Testis (tissue), 3 donors: ENCODE results near the gene BAZ1A. TPM values are rescaled to one million over a fixed set of nuclear protein-coding genes. Genes with fewer than 3 reads are reported as not detected.

Experiments
- DNase-seq: peaks from one replicate; pipeline ENCODE4 v3.0.0-alpha.2; 2019
- H3K27ac ChIP-seq, 2 donors: fragments of 200-600 bp; sonication (generic); one replicate each; pipeline ENCODE4 v1.5.1; 2019
- H3K27me3 ChIP-seq: fragments of 200-600 bp; sonication (generic); one replicate; pipeline ENCODE4 v1.5.1; 2019
- H3K36me3 ChIP-seq: fragments of 200-600 bp; sonication (generic); one replicate; pipeline ENCODE4 v1.5.1; 2017; ENCODE audit warnings: low read depth; ENCODE audit errors: missing control alignments
- H3K4me1 ChIP-seq: fragments of 200-600 bp; sonication (generic); one replicate; pipeline ENCODE4 v1.5.1; 2019
- H3K4me3 ChIP-seq, 2 donors: fragments of 200-600 bp; sonication (generic); one replicate each; pipeline ENCODE4 v1.5.1; 2017 to 2019
- H3K9me3 ChIP-seq: fragments of 200-600 bp; sonication (generic); one replicate; pipeline ENCODE4 v1.5.1; 2017
- CTCF ChIP-seq, 3 experiments: fragments of 450-650 bp in 2 of 3; fragments of 200-600 bp in 1 of 3; sonication (generic) in 1 of 3; IDR thresholded peaks; one replicate each; pipeline ENCODE4 v1.5.1; 2016 to 2019; ENCODE audit warnings: antibody characterized with exemption in 3 of 3, mild to moderate bottlenecking in 2 of 3, moderate library complexity in 1 of 3
- POLR2A ChIP-seq: fragments of 450-650 bp; IDR thresholded peaks from one replicate; pipeline ENCODE4 v1.6.1; 2017; ENCODE audit warnings: antibody characterized with exemption, mild to moderate bottlenecking, moderate library complexity
- WGBS, 2 donors: methylation state at CpG; one replicate each; pipeline ENCODE4 v1.1.5; 2018; 5-methylcytosine and 5-hydroxymethylcytosine counted together
- intact Hi-C: fragments of 100-400 bp; cut with DNase I; formaldehyde crosslinking; loops from one replicate; pipeline ENCODE4 v1.15.1; 2023; ENCODE audit warnings: low total_unique reads
- polyA plus RNA-seq: library from polyadenylated mRNA; stranded (reverse); fragments of 350-450 nt; fragmentation: Illumina TruSeq; extraction: RNeasy Lipid Tissue Mini Kit (QIAGEN cat#74804); gene quantifications from one replicate; pipeline ENCODE4 v1.2.3, GENCODE V29; 2014; ENCODE audit warnings: low read depth, low replicate concordance; ENCODE audit not compliant: insufficient read depth
- total RNA-seq, 2 donors: library from RNA; depleted of rRNA; stranded (reverse); fragments of >200 nt; gene quantifications; one replicate each; pipeline ENCODE4 v1.2.3, GENCODE V29; 2016

The BAZ1A gene
- total and polyA plus RNA-seq, 3 donors from 2014 or later = 33.9 to 78.2 (median 63.1) TPM

GRCh38 chr14:34718750-34719304 is 156.3 kb downstream of the BAZ1A start:
- intact Hi-C loops = no loop called here
- Histone ChIP-seq H3K36me3 (no peaks in the 10 kb centered on the region), H3K4me3 (no peak overlapping the region), H3K9me3 (no peaks in the 10 kb centered on the region), H3K4me1 (no peaks in the 10 kb centered on the region), H3K27ac (no peak overlapping the region), H3K27me3 (no peaks in the 10 kb centered on the region)
- TF ChIP-seq CTCF (IDR thresholded peaks at IDR 0.05) (no peak), POLR2A (no peak)
- no peak for DNase-seq
- whole genome bisulfite sequencing, 2 donors = 69 to 78% methylated on average over 4 of the region's 4 CpGs

GRCh38 chr14:34715127-34715863 is 159.9 kb downstream of the BAZ1A start:
- Histone ChIP-seq H3K4me3 (peak overlapping the region; percentile 96 to 97), H3K9me3 (no peaks in the 10 kb centered on the region), H3K27me3 (no peaks in the 10 kb centered on the region), H3K4me1 (peaks cover 23% of the 10 kb centered on the region), H3K36me3 (no peaks in the 10 kb centered on the region), H3K27ac (peak overlapping the region; percentile 98)
- no peak for DNase-seq
- intact Hi-C loops = no loop called here
- TF ChIP-seq POLR2A = no peak
- no peak for TF ChIP-seq CTCF (IDR thresholded peaks at IDR 0.05)
- 22 to 23% methylated on average over 8 of the region's 8 CpGs for WGBS, 2 donors

- Histone ChIP-seq H3K4me1 (peaks cover 30% of the 10 kb centered on the region), H3K27me3 (no peaks in the 10 kb centered on the region), H3K9me3 (no peaks in the 10 kb centered on the region), H3K36me3 (no peaks in the 10 kb centered on the region), H3K27ac (peak within 1 kb of the TSS; percentile 98), H3K4me3 (peak within 1 kb of the TSS; percentile 96 to 97)
- WGBS, 2 donors = 0 to 1% methylated on average over 21 to 44 of the region's 76 CpGs
- DNase-seq = peak; percentile 90
- TF ChIP-seq POLR2A (peak; percentile 5), CTCF (IDR thresholded peaks at IDR 0.05) (no peak)
- intact Hi-C loops = no loop called here
Observed at GRCh38 chr14:34714320-34715126, 160.6 kb downstream of the BAZ1A start, which contains the start of gene CFL2. CFL2 (minus strand) TSS chr14:34714593; CDS start chr14:34714540, 53 bp downstream.

- WGBS, 2 donors = 0 to 1% methylated on average over 26 to 31 of the region's 33 CpGs
- Histone ChIP-seq H3K36me3 (no peaks in the 10 kb centered on the region), H3K27ac (peak overlapping the region; percentile 98), H3K9me3 (no peaks in the 10 kb centered on the region), H3K4me3 (peak overlapping the region; percentile 96 to 97), H3K27me3 (no peaks in the 10 kb centered on the region), H3K4me1 (peaks cover 30% of the 10 kb centered on the region)
- intact Hi-C loops = no loop called here
- no peak for TF ChIP-seq POLR2A
- no peak for TF ChIP-seq CTCF (IDR thresholded peaks at IDR 0.05)
- peak; percentile 64 for DNase-seq
Observed at GRCh38 chr14:34713681-34714319, 161.4 kb downstream of the BAZ1A start.
